Occipital lobe (tissue), 2 donors: Measurements from ENCODE around the gene CLDN3. TPM values are rescaled to one million over a fixed set of nuclear protein-coding genes. Genes with fewer than 3 reads are reported as not detected.

Experiments used
- DNase-seq: peaks from one replicate; lab custom pipeline; 2025; lab: John Stamatoyannopoulos, UW
- total RNA-seq: library from RNA; depleted of rRNA; stranded (reverse); fragments of >200 nt; gene quantifications from one replicate; pipeline ENCODE4 v1.2.3, GENCODE V29; 2014

Gene CLDN3
- total RNA-seq, 1 donor from 2014 or later: not detected

GRCh38 chr7:73770860-73771670 lies 995 bp upstream of the CLDN3 start:
- no peak for DNase-seq

- no peak for DNase-seq
Measured at GRCh38 chr7:73769481-73770001, 529 bp downstream of the CLDN3 start.

GRCh38 chr7:73768641-73769480 lies 1.2 kb downstream of the CLDN3 start:
- no peak for DNase-seq

- DNase-seq: no peak
Measured at GRCh38 chr7:73766556-73767229, 3.4 kb downstream of the CLDN3 start.

GRCh38 chr7:73762659-73762999 lies 7.4 kb downstream of the CLDN3 start:
- DNase-seq: no peak

GRCh38 chr7:73761854-73762658 lies 8.0 kb downstream of the CLDN3 start:
- no peak for DNase-seq

- DNase-seq: no peak
Measured at GRCh38 chr7:73758581-73759138, 11.4 kb downstream of the CLDN3 start.

- DNase-seq: no peak
Measured at GRCh38 chr7:73749931-73750776, 19.9 kb downstream of the CLDN3 start.

- DNase-seq: peak; percentile 16
Measured at GRCh38 chr7:73746378-73746777, 23.7 kb downstream of the CLDN3 start.

- DNase-seq: no peak
Measured at GRCh38 chr7:73742753-73743641, 27.1 kb downstream of the CLDN3 start.

GRCh38 chr7:73742338-73742752 lies 27.7 kb downstream of the CLDN3 start:
- no peak for DNase-seq

GRCh38 chr7:73741600-73741999 lies 28.5 kb downstream of the CLDN3 start:
- DNase-seq: no peak

GRCh38 chr7:73740771-73741170 lies 29.3 kb downstream of the CLDN3 start:
- DNase-seq: no peak

- DNase-seq: no peak
Measured at GRCh38 chr7:73740212-73740611, 29.9 kb downstream of the CLDN3 start.

- DNase-seq: no peak
Measured at GRCh38 chr7:73739387-73739767, 30.7 kb downstream of the CLDN3 start.

- peak; percentile 98 for DNase-seq
Measured at GRCh38 chr7:73738612-73739386, 31.3 kb downstream of the CLDN3 start, which contains the start of gene ABHD11. ABHD11 (minus strand) TSS chr7:73738802; CDS start chr7:73738770, 32 bp downstream.

- peak; percentile 25 for DNase-seq
Measured at GRCh38 chr7:73738220-73738611, 31.9 kb downstream of the CLDN3 start.
